Keratinocyte (primary cell): Measurements from ENCODE around the gene ITIH2. TPM values are rescaled to one million over a fixed set of nuclear protein-coding genes. Genes with fewer than 3 reads are reported as not detected.

Experiments
- DNase-seq: peaks from one replicate; pipeline ENCODE4 v3.0.0-alpha.2; 2011; ENCODE audit warnings: low read depth, missing footprints, low spot score
- FAIRE-seq: peaks from 2 replicates; lab custom pipeline; 2011; peaks lifted over from hg19 to GRCh38; lab: Jason Lieb, UNC
- H2AFZ ChIP-seq: 2 replicates; pipeline ENCODE4 v1.6.0; 2012; ENCODE audit warnings: low read length, control low read depth, inconsistent platforms; ENCODE audit not compliant: control insufficient read depth
- H3K27ac ChIP-seq: 2 replicates; pipeline ENCODE4 v1.5.1; 2011; ENCODE audit warnings: low read length; ENCODE audit not compliant: control insufficient read depth, insufficient read depth
- H3K27me3 ChIP-seq: 3 replicates; pipeline ENCODE4 v1.6.0; 2011; ENCODE audit warnings: low read length; ENCODE audit not compliant: control insufficient read depth, insufficient read depth; ENCODE audit errors: extremely low read depth
- H3K36me3 ChIP-seq, 2 experiments: 2 replicates in 1 of 2; 3 replicates in 1 of 2; pipeline ENCODE4 v1.5.1; 2011; ENCODE audit warnings: low read length in 2 of 2, mild to moderate bottlenecking in 1 of 2; ENCODE audit not compliant: control insufficient read depth in 2 of 2, insufficient read depth in 2 of 2; ENCODE audit errors: extremely low read depth in 1 of 2
- H3K4me1 ChIP-seq: 3 replicates; pipeline ENCODE4 v1.5.1; 2011; ENCODE audit warnings: low read length; ENCODE audit not compliant: control insufficient read depth, insufficient read depth; ENCODE audit errors: extremely low read depth
- H3K4me2 ChIP-seq: 3 replicates; pipeline ENCODE4 v1.6.0; 2011; ENCODE audit warnings: low read depth, low read length; ENCODE audit not compliant: control insufficient read depth, insufficient read depth; ENCODE audit errors: extremely low read depth
- H3K4me3 ChIP-seq, 3 experiments: fragments of 200-600 bp in 1 of 3; sonication (generic) in 1 of 3; 2 replicates in 2 of 3; 3 replicates in 1 of 3; pipeline ENCODE4 v1.5.1; 2011 to 2016; ENCODE audit warnings: low read length in 3 of 3, mild to moderate bottlenecking in 3 of 3, control low read depth in 2 of 3, inconsistent platforms in 1 of 3, low read depth in 1 of 3, mixed read lengths in 1 of 3, mixed run types in 1 of 3, moderate library complexity in 1 of 3; ENCODE audit not compliant: control insufficient read depth in 2 of 3, insufficient read depth in 2 of 3; ENCODE audit errors: extremely low read depth in 1 of 3
- H3K79me2 ChIP-seq: 2 replicates; pipeline ENCODE4 v1.6.0; 2012; ENCODE audit warnings: low read length; ENCODE audit not compliant: control insufficient read depth, insufficient read depth
- H3K9ac ChIP-seq: 3 replicates; pipeline ENCODE4 v1.6.0; 2011; ENCODE audit warnings: low read length; ENCODE audit not compliant: control insufficient read depth, insufficient read depth; ENCODE audit errors: extremely low read depth
- H3K9me1 ChIP-seq: 3 replicates; pipeline ENCODE4 v1.6.0; 2011; ENCODE audit warnings: low read length; ENCODE audit not compliant: control insufficient read depth, insufficient read depth; ENCODE audit errors: extremely low read depth
- H3K9me3 ChIP-seq: 2 replicates; pipeline ENCODE4 v1.5.1; 2012; ENCODE audit warnings: low read depth, low read length; ENCODE audit not compliant: control insufficient read depth
- H4K20me1 ChIP-seq: 3 replicates; pipeline ENCODE4 v1.6.0; 2011; ENCODE audit warnings: low read length; ENCODE audit not compliant: control insufficient read depth, insufficient read depth; ENCODE audit errors: extremely low read depth
- EZH2 ChIP-seq: IDR thresholded peaks from one replicate; pipeline ENCODE4 v1.6.1; 2012; ENCODE audit warnings: inconsistent platforms, mild to moderate bottlenecking, low read length, moderate library complexity
- dilution Hi-C: fragments of 300-500 bp; cut with MboI; formaldehyde crosslinking; loops from one replicate; pipeline ENCODE4 v1.7.0; 2020; ENCODE audit warnings: low sequenced_read_pairs; ENCODE audit not compliant: extremely low pct_ligation_motif_present
- polyA plus RNA-seq, 5 experiments: library from polyadenylated mRNA; depleted of rRNA in 3 of 5; stranded (reverse) in 3 of 5; stranded (forward) in 1 of 5; unstranded in 1 of 5; fragments of >200 nt; gene quantifications; 1 replicate in 1 of 5; 2 replicates in 3 of 5; 3 replicates in 1 of 5; pipeline versions ENCODE4 v1.2.1 to v1.2.3, GENCODE V29; 2011 to 2012; ENCODE audit warnings: missing spikeins in 2 of 5, low read depth in 1 of 5, low replicate concordance in 1 of 5
- TF ChIP-seq, protein P1 (sequence below), 3 experiments: IDR thresholded peaks in 1 of 3; conservative IDR thresholded peaks in 1 of 3; optimal IDR thresholded peaks in 1 of 3; 2 replicates in 2 of 3; 3 replicates in 1 of 3; pipeline versions ENCODE3 to v1.5.1; 2011; ENCODE audit warnings: low read length in 3 of 3, mild to moderate bottlenecking in 3 of 3, moderate library complexity in 2 of 3, control low read depth in 1 of 3, inconsistent platforms in 1 of 3; ENCODE audit not compliant: insufficient read depth in 2 of 3; ENCODE audit errors: extremely low read depth in 1 of 3

Gene ITIH2
- polyA plus RNA-seq, 1 donor (not counting 4 experiments of a cell fraction or from before 2014, with no cell fraction given), result not detected

- Histone ChIP-seq H3K9me1 (no peaks in the 10 kb centered on the region), H3K4me2 (no peak overlapping the region), H3K27ac (no peak overlapping the region), H3K36me3 (no peaks in the 10 kb centered on the region), H3K79me2 (no peaks in the 10 kb centered on the region), H2AFZ (no peak overlapping the region), H4K20me1 (no peaks in the 10 kb centered on the region), H3K9me3 (no peaks in the 10 kb centered on the region), H3K27me3 (peaks cover 20% of the 10 kb centered on the region), H3K9ac (no peak overlapping the region), H3K4me1 (peaks cover 4% of the 10 kb centered on the region), H3K4me3 (no peak overlapping the region)
- no peak for FAIRE-seq
- dilution Hi-C loops, result no loop called here
- no peak for DNase-seq
- no peak for TF ChIP-seq EZH2
- TF ChIP-seq, protein P1, sequence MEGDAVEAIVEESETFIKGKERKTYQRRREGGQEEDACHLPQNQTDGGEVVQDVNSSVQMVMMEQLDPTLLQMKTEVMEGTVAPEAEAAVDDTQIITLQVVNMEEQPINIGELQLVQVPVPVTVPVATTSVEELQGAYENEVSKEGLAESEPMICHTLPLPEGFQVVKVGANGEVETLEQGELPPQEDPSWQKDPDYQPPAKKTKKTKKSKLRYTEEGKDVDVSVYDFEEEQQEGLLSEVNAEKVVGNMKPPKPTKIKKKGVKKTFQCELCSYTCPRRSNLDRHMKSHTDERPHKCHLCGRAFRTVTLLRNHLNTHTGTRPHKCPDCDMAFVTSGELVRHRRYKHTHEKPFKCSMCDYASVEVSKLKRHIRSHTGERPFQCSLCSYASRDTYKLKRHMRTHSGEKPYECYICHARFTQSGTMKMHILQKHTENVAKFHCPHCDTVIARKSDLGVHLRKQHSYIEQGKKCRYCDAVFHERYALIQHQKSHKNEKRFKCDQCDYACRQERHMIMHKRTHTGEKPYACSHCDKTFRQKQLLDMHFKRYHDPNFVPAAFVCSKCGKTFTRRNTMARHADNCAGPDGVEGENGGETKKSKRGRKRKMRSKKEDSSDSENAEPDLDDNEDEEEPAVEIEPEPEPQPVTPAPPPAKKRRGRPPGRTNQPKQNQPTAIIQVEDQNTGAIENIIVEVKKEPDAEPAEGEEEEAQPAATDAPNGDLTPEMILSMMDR (optimal IDR thresholded peaks at IDR 0.05 in 1 of 3, IDR thresholded peaks at IDR 0.05 in 1 of 3, conservative IDR thresholded peaks at IDR 0.05 in 1 of 3; ENCODE audit: extremely low read depth in 1 of 3, insufficient read depth in 2 of 3, low read length in 3 of 3), result no peak
Observed at GRCh38 chr10:7662522-7662921, 40.6 kb upstream of the ITIH2 start.

DNA sequence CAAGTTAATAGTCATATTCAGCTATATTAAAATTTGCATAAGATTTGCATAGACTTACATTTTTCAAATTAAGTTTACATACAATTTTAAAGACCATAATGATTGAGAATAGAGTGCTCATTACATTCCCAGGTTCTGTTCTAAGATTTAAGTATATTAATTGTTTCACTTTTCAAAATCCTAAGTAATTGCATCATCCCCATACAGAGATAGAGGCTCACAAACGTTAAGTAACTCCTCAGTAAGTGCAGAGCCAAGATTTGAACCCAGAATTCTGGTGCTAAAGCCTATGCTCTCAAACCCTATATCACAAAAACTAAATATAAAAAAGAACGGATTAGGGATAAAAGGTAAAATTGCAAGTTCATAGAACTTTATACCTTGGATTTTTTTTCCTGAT, 38.4 kb upstream of the ITIH2 start:
- dilution Hi-C loops, result no loop called here

More for the DNA sequence above, 38.4 kb upstream of the ITIH2 start:
- DNase-seq (no peak), FAIRE-seq (no peak)
- Histone ChIP-seq H3K9me3 (no peaks in the 10 kb centered on the region), H3K9ac (no peak overlapping the region), H3K27me3 (peaks cover 32% of the 10 kb centered on the region), H3K4me3 (no peak overlapping the region), H3K36me3 (no peaks in the 10 kb centered on the region), H3K79me2 (no peaks in the 10 kb centered on the region), H3K4me2 (no peak overlapping the region), H3K9me1 (no peaks in the 10 kb centered on the region), H3K27ac (no peak overlapping the region), H3K4me1 (peaks cover 4% of the 10 kb centered on the region), H2AFZ (no peak overlapping the region), H4K20me1 (no peaks in the 10 kb centered on the region)
- TF ChIP-seq, protein P1 (optimal IDR thresholded peaks at IDR 0.05 in 1 of 3, IDR thresholded peaks at IDR 0.05 in 1 of 3, conservative IDR thresholded peaks at IDR 0.05 in 1 of 3; ENCODE audit: extremely low read depth in 1 of 3, insufficient read depth in 2 of 3, low read length in 3 of 3), result no peak
- TF ChIP-seq EZH2, result no peak
